HT1080 (cell line): Measurements from ENCODE around the gene LHX6. TPM values are rescaled to one million over a fixed set of nuclear protein-coding genes. Genes with fewer than 3 reads are reported as not detected.

Experiments used
- DNase-seq: peaks from one replicate; pipeline ENCODE4 v3.0.0-alpha.2; 2015; ENCODE audit warnings: low read depth
- polyA plus RNA-seq, 2 experiments: library from polyadenylated mRNA; depleted of rRNA; stranded (reverse); fragments of >200 nt; gene quantifications; 2 replicates each; pipeline ENCODE4 v1.2.3, GENCODE V29; 2015
- total RNA-seq: library from RNA; depleted of rRNA; stranded (reverse); fragments of >200 nt; shearing (Covaris generic); gene quantifications from 2 replicates; pipeline ENCODE4 v1.2.3, GENCODE V29; 2014; rRNA removed

Gene LHX6
- total RNA-seq: 0.77 and 1.4 TPM in 2 replicates
- polyA plus RNA-seq (2015; cell fraction: cytosol; rRNA removed): 1.6 and 1.8 TPM in 2 replicates
- polyA plus RNA-seq (2015; cell fraction: nucleus; rRNA removed): 0.63 and 1.0 TPM in 2 replicates

DNA sequence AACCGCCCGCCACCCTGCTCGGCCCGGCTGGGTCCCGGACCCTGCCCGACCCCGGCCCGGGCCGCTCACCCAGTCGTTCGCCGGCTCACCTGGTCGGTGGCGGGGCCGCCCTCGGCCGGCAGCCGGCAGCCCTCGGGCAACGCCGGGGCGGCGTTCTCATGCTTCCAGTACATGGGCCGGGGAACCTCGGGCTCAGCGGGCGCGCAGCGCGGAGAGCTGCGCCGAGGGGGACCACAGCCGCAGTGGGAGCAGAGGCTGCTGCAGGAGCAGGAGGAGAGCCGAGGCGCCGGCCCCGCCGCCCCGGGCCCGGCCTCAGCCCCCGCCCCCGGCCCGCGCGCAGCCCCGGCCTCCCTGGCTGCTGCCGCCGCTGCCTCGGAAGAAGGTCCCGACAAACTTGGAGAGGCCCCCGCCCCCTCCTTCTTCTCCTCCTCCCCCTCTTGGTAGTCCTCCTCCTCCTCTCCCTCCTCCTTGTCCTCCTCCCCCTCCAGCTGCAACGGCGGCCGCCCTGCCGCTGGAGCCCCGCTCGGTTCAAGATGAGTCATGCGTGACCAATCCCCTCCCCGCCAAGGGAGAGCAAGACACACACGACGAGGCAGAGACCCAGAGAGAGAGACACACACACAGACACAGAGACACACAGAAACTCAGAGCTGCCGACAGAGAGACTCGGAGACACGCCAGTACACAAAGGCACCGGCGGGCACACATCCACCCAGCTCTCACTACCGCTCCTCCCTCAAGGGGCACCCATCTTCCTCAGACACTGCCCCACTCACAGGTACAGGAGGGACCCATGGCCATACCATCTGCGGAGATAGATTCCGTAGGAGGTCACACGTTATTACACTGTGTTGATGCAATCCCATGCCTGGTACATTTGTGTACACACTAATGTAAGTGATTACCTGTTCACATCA is at the start of gene LHX6:
Gene LHX6 (minus strand): TSS at position 390 of the 917 bp plus-strand sequence. CDS start 217 bp downstream, at position 173.
- peak; percentile 36 for DNase-seq

DNA sequence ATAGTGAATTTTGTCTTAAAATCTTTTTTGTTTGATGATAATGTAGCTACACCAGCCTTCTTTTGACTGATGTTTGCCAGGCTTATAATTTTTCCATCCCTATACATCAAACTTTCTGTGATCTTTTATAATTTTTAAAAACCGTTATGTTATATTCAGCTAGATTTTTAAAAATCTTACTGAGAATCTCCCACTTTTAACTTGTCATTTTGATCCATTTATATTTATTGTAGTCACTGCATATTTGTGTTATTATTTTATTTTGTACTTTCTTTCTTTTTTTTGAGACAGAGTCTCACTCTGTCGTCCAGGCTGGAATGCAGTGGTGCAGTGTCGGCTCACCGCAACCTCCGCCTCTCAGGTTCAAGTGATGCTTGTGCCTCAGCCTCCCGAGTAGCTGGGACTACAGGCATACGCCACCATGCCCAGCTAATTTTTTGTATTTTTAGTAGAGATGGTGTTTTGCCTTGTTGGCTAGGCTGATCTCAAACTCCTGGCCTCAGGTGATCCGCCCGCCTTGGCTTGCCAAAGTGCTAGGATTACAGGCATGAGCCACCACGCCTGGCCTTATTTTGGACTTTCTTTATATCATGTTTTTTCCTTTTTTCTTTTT is 48.6 kb upstream of the LHX6 start:
- no peak for DNase-seq

DNA sequence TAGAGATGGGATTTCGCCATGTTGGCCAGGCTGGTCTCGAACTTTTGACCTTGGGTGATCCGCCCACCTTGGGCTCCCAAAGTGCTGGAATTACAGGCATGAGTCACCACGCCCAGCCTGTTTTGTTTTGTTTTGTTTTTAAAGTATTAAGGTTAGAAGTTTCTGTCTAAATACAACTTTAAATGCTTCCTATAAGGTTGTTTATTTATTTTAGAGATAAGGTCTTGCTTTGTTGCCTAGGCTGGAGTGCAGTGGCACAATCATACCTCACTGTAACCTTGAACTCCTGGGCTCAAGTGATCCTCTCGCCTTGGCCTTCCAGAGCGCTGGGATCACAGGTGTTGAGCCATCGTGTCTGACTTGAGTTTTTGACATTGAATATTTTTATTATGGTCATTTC is 47.3 kb upstream of the LHX6 start:
- DNase-seq: no peak

DNA sequence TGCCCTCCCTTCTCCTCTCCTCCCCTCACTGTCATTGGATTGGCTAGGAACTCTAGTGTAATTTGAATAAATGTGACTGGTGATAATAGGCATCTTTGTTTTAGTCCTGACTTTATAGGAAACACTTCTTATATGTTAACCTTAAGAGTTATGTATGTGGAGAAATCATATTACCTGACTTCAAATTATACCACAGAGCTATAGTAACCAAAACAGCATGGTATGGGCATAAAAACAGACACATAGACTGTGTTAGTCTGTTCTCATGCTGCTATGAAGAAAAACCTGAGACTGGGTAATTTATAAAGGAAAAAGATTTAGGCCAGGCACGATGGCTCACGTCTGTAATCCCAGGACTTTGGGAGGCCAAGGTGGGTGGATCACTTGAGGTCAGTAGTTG is 45.3 kb upstream of the LHX6 start:
- DNase-seq: no peak

DNA sequence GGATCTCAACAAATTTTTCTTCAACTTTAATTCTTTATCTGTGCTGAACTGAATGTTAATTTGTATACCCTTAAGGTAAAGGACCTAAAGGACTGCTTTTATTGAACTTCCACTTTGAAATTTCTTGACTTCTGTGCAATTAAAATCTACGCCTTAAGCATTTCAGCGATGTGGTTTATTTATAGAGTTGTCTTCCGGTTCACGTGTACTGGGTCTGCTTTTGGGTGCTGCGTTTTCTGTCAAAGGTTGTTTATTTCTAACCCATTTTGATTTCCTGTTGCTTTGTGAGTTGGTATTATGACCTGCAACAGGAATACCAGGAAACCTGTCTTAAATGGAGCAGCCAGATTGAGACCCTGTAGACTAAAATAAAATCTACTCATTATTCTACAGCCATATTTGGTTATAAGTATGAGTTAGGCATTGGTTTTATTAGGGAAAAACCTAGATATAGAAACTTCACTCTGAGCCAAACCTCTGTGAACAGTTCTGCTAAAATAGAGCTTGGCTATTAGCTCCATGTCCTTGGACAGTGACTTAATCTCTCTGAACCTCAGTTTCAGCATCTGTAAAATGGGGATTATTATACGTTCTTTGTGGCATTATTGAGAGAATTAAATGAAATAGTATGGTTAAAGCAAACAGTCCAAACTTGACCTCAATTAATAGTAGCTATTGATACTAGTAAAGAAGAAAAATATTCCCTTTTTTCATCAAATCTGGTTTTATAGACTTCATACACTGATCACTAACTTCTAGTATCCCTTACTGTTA is 39.5 kb upstream of the LHX6 start:
- DNase-seq: no peak

DNA sequence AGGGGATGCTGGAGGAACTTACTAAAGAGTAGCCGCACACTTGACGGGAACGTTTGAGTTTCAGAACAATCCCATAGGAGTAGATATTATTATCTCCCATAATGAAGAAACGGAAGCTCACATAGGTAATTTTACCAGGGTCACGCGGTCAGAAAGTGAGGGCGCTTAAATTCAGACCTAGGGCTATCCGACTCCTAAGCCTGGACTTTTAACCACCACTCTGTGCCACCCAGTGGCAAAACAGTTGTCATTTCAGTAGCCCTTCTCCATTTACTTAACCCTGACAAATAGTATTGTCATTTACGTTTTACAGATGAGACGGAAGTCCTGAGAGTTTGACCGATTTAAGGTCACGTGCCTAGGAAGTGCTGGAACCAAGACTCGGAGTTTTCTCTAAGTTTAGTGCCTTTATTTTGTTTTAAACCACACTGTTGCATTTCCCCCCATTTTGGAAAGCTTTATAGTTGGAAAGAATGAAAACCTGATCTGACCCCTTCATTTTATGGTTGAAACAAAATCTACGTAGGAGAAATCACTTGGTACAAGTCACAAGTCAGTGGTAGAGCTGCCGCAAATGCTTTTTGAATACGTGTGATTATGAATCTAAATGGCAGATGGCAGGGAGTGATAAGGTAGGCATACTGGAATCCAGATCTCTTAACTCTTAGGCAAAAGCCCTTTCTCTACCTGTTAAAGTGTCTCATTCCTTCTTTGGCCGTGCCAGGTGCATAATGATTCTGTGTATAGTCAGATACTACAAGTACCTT is 36.6 kb upstream of the LHX6 start:
- peak; percentile 50 for DNase-seq

DNA sequence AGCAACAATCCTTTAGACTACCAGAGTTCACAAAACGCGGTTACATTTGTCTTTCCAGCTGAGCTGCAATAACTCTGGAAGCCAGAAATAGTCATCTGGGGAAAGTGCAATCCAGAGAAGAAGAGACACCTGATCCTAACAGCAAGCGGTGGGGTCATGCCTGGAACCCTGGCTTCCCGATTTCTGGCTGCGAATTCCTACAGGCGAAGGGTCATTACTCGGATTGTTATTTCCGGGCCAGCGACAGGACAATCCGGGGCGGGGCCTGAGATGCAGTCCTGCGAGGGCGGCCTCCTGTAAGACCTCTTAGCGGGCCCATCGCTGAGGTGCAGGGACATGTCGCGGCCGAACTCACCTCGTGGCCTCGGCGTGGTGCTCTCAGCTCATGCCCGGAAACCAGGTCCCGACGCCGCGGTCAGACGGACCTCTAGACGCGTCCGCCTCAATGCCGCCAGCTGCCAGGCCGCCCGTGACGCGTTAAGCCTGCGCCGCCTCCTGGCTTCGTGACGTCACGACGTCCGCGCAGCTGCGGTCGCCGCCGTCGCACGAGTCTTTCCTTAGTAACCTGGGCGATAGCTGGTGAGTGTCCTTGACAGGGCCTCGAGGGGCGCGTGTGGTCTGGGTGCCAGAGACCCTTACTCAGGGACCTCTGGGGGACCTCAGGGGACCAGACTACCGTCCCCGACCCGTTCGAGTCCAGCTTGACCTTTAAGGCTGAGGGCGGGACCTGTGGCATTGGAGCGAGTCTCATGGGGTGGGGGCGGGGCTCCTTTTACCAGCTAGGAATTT is 35.8 kb upstream of the LHX6 start, which contains the start of the genes MRRF and RBM18:
Gene MRRF (plus strand): TSS at position 523 of the 789 bp plus-strand sequence. CDS start 6,010 bp downstream, outside the sequence.
Gene RBM18 (minus strand): TSS at position 481 of the 789 bp plus-strand sequence. CDS start 3,348 bp downstream, outside the sequence.
- peak; percentile 93 for DNase-seq

DNA sequence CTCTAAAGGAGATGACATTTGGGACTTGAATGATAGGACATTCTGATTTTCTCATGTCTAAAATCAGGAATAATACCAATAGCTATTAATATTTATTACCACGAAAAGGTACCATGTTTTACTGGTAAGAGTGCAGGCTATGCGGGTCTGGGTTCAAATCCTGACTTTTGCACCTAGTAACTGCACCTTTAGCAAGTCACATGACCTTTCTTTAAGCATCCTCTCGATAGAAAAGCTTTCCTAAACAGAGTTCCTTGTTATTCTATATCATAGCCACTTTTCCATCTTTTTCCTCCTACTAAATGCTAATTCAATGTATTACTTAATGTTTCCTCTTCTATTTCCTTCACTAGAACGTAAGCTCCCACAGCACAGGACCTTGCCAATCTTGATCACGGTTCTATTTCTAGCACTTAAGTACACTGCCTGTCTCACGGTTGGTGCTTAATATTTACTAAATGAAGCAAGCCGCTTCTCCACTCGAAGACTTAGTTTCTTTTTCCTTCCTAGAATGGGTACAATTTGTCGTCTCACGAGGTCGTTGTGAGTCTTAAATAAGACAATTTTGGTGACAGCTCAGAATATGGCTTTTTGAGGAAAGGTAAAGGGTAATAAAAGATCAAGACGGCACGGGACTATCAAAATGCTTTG is 35.1 kb upstream of the LHX6 start:
- no peak for DNase-seq

DNA sequence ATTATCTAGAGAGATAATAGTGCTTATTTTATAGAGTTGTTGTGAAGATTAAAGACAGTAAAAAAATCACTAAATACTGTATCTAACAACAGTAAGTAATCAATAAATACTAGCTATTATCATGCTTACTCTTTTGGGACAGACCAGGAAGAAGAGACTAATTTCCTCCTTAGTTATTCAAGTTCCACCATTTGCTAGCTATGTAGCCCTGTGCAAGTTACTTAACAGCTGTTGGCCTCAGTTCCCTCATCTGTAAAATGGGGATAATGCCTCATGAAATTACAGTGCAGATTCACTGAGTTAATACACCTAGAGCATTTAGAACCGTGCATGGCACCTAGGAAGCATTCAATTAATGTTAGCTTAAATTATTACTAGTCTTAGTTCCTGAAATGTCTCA is 33.3 kb upstream of the LHX6 start:
- DNase-seq: no peak

DNA sequence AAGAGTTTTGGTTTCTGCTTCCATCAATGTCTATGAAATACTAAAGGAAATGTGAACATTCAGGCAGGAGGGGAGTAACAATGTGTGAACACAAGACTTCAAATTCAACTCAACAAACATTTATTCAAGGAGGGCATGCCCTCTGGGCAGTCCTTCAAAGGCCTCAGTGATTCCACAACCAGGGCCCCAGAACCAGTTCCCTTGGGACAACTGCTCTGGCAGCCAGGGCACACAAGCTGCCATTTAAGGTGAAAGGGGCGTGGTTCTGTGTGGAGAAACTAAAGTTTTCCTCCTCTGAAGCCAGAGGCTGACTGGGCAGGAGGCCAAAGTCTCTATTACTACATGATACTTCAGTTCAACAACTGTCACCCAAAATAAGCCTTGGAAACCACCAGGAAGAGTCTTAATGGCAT is 32.7 kb upstream of the LHX6 start:
- DNase-seq: no peak

DNA sequence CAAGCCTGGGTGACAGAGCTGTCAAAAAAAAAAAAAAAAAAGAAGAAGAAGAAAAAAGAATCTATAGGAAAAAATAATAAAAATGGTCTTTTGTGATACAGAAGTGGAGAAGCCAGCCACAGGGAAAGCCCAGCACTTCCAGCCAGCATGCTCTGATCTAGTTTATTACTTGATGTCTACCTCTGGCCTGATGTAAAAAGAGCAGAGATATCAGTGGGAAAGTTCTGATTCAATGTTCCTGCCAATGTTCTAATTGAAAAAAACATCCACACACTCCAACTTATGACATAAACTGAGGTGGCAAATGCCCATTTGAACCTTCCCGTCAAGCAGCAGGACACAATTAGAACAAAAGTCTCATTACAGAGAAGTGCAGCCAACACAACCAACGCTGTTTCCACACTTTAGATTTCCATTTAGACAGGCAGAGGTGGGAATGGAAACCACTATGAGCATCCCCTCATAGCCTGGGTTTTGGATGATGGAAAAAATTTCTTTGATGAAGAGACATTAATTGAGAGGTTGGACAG is 30.2 kb upstream of the LHX6 start:
- no peak for DNase-seq

DNA sequence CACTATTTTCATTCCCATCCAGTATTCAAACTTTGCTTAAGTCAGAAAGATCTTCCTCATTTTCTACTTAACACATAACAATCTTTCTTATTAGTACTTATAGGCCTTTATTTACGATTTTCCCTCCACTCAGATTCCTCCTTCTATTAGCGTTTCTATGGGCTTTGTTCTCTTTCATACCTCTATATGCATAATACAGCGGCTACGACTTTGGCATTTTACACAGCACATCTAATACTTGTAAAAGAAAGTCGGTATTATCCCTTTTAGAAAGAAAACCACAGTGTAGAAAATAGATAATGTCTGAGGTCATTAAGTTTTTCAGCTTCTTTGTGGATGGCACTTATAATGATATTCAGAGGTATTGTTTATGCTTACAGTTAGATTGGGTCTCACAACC is 27.4 kb upstream of the LHX6 start:
- DNase-seq: no peak

DNA sequence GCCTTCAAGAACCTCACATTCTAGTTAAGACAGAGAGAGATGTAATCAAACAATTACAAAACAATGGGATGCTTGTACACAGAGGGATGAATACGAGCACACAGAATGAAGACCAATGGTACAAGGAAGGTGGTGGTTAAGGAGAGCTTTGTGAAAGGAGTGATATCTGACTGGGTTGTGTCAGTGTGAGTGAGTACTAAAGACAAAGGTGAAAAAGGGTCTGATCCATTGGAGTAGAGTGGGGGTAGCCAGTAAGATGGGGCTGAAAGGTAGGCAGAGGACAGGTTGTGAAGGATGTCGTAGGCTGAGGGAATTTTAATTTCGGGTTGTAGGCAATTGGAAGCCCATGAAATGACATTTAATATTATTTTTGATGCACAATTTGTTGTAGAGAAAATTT is 26.0 kb upstream of the LHX6 start:
- no peak for DNase-seq

DNA sequence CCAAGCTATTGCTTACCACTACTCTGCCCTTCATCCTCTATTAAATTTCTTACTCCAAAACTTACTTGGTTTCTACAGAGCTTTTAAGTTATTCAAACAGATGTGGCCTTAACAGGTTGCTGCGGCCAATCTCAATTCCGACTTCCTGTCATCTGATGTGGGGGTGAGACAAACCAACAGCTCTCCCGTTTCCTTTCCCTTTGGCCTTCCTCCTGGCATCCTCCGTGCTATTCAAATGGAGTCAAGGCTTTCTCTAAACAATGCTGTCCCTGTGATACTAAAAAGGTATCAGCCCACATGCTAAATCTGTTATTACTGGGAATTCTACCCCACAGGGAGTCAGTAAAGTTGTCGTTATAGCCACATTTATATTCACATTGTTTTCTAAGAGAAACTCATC is 24.0 kb upstream of the LHX6 start:
- DNase-seq: no peak

DNA sequence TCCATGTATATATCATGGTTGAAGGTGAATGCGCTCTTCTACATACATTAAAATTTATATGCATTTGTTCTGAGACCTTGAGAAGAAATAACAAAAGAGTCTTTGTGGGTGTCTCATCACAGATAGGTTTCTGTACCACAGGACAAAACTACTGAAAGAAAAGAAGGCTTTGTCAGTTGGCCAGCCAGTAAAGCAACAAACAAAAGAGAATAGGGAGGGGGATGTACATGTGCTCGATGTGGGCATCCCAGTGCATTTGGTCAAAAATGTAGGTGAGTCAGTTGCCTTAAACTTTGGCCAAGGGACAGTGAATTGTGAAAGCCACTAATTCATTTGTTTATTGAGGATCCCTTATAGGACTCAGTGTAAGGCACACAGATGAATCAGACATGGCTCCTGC is 22.6 kb upstream of the LHX6 start:
- DNase-seq: no peak

DNA sequence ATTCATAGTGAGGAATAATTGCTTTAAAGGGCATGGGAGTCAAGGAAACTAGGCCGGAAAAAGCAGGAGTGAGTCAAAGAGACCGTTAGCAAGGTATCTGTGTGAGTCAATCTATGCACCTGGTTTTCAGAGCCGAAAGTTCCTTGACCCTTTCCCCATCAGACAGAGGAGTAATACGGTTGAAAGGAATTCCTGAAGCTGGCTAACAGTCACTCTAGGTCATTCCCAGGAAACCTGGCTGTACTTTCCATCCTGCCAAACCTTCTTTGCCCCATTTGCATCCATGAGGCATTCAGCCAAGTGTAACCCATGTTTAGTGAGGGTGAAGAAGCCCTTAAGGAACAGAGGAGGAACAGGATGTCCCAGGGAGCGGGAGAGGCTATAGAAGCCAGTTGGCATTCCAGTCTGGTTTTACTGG is 19.7 kb upstream of the LHX6 start:
- DNase-seq: peak; percentile 34

DNA sequence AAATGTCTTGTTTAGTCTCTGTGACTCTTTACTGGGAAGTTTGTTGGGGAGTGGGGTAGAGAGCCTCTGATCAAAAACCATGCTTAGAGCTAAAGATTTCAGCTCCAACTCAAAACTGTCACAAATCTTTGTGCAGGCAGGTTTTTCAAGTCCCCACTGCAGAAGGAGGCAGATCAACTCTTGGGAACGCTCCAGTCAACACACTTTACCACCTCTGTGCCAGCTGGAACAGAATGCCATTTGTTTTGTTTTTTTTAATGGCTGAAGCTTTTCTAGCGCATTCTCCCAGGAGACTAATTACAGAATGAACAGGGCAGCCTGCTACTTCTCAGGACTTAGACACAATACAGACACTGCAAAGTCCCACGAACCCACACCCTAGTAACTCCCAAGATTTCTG is 17.9 kb upstream of the LHX6 start:
- DNase-seq: no peak

DNA sequence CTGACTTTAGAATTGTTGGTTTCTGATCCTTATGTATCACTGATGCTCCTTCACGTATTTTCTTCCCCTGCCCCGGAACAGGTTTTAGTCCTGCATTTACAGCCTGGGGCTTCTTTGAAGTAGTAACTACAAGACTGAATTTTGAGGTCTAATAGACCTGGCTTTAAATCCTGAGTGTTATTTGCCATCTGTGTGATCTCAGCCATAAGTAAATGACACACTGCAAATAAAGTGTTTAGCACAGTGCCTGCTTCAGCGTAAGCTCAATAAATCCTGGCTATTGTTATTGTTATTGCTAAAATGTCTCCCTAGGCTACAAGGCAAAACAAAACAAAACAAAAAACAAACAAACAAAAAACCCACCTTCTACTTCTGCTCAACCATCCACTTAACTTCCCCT is 15.6 kb upstream of the LHX6 start:
- no peak for DNase-seq

DNA sequence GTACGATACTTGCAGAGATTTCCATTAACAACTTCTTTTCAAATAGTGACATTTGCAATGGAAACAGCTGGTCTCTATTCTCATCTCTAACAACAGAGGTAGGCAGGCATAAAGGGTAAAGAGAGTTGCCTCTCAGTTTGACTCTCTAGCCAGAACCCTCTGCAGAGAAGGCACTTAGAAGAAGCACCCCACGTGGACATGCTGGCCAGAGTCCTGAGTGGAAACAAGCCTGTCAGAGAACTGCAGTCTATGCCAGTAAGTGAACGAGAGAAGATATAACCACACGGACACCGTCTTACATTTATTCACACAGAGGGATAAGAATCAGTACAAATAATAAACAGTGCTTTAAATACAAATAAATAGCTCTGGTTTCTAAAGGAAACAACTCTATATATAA is 11.0 kb upstream of the LHX6 start:
- DNase-seq: no peak
